ENCODE data around the gene PWWP2A.

Gene PWWP2A

GRCh38 chr5:160042671-160043070 is 76.6 kb downstream of the PWWP2A start:
- H3K4ac ChIP-seq (ENCODE audit: low read depth, low read length) = no peak overlapping the region
- H4K12ac ChIP-seq (ENCODE audit: low read depth, low read length) = no peak overlapping the region
- no peak overlapping the region for H3K23ac ChIP-seq (ENCODE audit: low read length)
- no peak overlapping the region for H2BK12ac ChIP-seq (ENCODE audit: low read length)
- no peak for DNase-seq
- H4K91ac ChIP-seq (ENCODE audit: low read depth, low read length) = no peak overlapping the region
- H3K9ac ChIP-seq (ENCODE audit: low read length) = no peak overlapping the region
- H3K27ac ChIP-seq (ENCODE audit: low read depth, low read length) = no peak overlapping the region
- H2AFZ ChIP-seq (ENCODE audit: insufficient read depth, low read length, poor library complexity) = no peak overlapping the region
- H3K79me2 ChIP-seq (ENCODE audit: control insufficient read depth, insufficient read depth, low read length, poor library complexity) = no peaks in the 10 kb centered on the region
- H3K4me1 ChIP-seq (ENCODE audit: control insufficient read depth in 1 of 2, insufficient read depth in 2 of 2, low read length in 2 of 2) = no peaks in the 10 kb centered on the region
- H3K14ac ChIP-seq (ENCODE audit: low read length) = no peak overlapping the region
- no peak overlapping the region for H4K8ac ChIP-seq (ENCODE audit: low read depth, low read length)
- no peak overlapping the region for H2BK120ac ChIP-seq (ENCODE audit: insufficient read depth, low read length, poor library complexity)
- no peak overlapping the region for H2AK5ac ChIP-seq (ENCODE audit: low read length)
- WGBS (ENCODE audit: extremely low coverage, insufficient coverage, insufficient read length) = no CpG with 5 or more reads among the region's 3 CpGs
- no peak overlapping the region for H3K4me2 ChIP-seq (ENCODE audit: low read length)
- no peaks in the 10 kb centered on the region for H3K79me1 ChIP-seq (ENCODE audit: low read length)
- H3K36me3 ChIP-seq (ENCODE audit: control insufficient read depth in 1 of 2, insufficient read depth in 2 of 2, low read length in 2 of 2) = peaks cover 8 to 16% of the 10 kb centered on the region in 2 experiments
- no peak overlapping the region for H2BK5ac ChIP-seq (ENCODE audit: low read depth, low read length, poor library complexity)
- H3K18ac ChIP-seq (ENCODE audit: low read length) = no peak overlapping the region
- no peaks in the 10 kb centered on the region for H3K27me3 ChIP-seq (ENCODE audit: insufficient read depth, low read length)
- no peak overlapping the region for H3K4me3 ChIP-seq (ENCODE audit: low read depth, low read length)
- no peaks in the 10 kb centered on the region for H3K9me3 ChIP-seq (ENCODE audit: insufficient read depth, low read depth, low read length)

All from trophoblast cell (in vitro differentiated cells and primary cell).